PFSK-1 (cell line): ENCODE measurements around the gene KIF20B.

Experiments
- FOXP2 ChIP-seq: optimal IDR thresholded peaks from 2 replicates; pipeline ENCODE3; 2011; ENCODE audit warnings: borderline replicate concordance, control low read depth, inconsistent platforms; ENCODE audit not compliant: insufficient read depth; ENCODE audit errors: extremely low read length, extremely low read depth
- POLR2AphosphoS5 ChIP-seq: IDR thresholded peaks from 2 replicates; pipeline ENCODE4 v1.6.1; 2012; ENCODE audit warnings: low read depth, mild to moderate bottlenecking, control low read depth, low read length, moderate library complexity
- SIN3A ChIP-seq: IDR thresholded peaks from 2 replicates; pipeline ENCODE4 v1.6.1; 2012; ENCODE audit warnings: mild to moderate bottlenecking, low read length, moderate library complexity, borderline replicate concordance; ENCODE audit not compliant: insufficient read depth
- TAF1 ChIP-seq: IDR thresholded peaks from 2 replicates; pipeline ENCODE4 v1.6.1; 2012; ENCODE audit warnings: low read length, control low read depth, borderline replicate concordance; ENCODE audit not compliant: insufficient read depth
- TF ChIP-seq, protein P1 (sequence below), 2 experiments: IDR thresholded peaks; 2 replicates each; pipeline versions ENCODE4 v1.6.1 to v1.8.0; 2011 to 2012; ENCODE audit warnings: low read depth in 2 of 2, low read length in 2 of 2, control low read depth in 1 of 2, inconsistent platforms in 1 of 2, mild to moderate bottlenecking in 1 of 2, moderate library complexity in 1 of 2; ENCODE audit not compliant: insufficient read depth in 1 of 2

KIF20B gene

DNA sequence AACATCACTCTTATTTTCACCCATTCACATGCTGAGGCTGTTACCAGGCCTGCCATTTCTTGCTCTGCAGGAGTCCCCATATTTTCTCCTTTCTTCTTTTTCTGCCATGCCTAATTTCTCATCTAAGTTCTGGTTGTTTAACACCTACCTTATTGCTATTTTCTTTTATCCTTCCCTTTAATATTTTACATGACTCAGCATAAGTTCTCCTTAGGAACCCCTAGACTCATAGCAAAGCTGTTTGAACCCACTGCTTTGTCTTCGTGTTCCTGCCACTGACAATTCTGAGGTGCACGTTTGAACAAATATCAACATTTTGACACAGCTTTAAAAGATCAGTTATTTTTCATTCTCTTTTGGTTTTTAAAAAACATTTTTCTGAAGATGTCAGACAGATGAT is 98.2 kb downstream of the KIF20B start:
- TF ChIP-seq POLR2AphosphoS5 (no peak), FOXP2 (no peak), SIN3A (no peak), TAF1 (no peak)
- TF ChIP-seq, protein P1, sequence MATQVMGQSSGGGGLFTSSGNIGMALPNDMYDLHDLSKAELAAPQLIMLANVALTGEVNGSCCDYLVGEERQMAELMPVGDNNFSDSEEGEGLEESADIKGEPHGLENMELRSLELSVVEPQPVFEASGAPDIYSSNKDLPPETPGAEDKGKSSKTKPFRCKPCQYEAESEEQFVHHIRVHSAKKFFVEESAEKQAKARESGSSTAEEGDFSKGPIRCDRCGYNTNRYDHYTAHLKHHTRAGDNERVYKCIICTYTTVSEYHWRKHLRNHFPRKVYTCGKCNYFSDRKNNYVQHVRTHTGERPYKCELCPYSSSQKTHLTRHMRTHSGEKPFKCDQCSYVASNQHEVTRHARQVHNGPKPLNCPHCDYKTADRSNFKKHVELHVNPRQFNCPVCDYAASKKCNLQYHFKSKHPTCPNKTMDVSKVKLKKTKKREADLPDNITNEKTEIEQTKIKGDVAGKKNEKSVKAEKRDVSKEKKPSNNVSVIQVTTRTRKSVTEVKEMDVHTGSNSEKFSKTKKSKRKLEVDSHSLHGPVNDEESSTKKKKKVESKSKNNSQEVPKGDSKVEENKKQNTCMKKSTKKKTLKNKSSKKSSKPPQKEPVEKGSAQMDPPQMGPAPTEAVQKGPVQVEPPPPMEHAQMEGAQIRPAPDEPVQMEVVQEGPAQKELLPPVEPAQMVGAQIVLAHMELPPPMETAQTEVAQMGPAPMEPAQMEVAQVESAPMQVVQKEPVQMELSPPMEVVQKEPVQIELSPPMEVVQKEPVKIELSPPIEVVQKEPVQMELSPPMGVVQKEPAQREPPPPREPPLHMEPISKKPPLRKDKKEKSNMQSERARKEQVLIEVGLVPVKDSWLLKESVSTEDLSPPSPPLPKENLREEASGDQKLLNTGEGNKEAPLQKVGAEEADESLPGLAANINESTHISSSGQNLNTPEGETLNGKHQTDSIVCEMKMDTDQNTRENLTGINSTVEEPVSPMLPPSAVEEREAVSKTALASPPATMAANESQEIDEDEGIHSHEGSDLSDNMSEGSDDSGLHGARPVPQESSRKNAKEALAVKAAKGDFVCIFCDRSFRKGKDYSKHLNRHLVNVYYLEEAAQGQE (IDR thresholded peaks at IDR 0.05; ENCODE audit: insufficient read depth in 1 of 2, low read depth in 2 of 2, low read length in 2 of 2), result no peak

DNA sequence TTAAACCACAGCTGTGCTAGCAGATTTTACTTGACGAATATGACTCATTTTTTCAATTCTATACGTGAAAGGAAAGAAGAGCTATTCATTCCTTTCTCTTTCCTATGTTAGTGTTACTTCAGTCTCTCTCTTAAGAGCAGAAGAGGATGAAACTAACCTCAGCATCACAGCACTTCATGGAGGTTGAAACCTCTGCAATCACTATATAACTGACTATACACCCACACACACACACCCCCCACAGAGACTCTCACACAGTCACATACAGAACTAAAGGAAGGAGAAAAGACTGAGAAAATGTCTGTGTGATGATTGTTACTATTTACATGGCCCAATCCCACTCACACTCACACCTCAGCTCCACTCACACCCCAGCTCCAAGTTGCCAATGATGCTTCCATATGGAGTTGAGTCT is 104.2 kb downstream of the KIF20B start:
- no peak for TF ChIP-seq SIN3A
- TF ChIP-seq, protein P1 (IDR thresholded peaks at IDR 0.05; ENCODE audit: insufficient read depth in 1 of 2, low read depth in 2 of 2, low read length in 2 of 2), result no peak
- TF ChIP-seq TAF1, result no peak
- no peak for TF ChIP-seq FOXP2
- no peak for TF ChIP-seq POLR2AphosphoS5

DNA sequence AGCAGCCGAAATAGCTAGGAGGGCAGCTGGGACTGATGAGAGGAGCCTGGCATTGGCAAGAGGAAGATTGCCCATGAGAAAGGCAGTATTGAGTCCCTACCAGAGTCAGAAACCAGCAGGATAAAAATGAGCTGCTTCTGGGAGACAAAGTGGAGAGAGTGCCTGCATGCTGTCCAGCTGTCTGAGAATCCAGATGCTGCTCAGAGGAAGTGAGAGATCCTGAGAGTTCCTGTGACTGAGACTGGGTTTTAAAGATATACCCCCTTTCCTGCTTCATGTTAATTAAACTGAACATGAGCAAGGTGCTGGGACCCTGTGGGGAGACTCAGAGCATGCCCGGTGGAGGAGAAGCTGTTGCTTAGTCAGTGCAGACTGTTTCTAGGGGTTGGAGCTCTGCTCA is 107.5 kb downstream of the KIF20B start:
- TF ChIP-seq FOXP2 (no peak), TAF1 (no peak), SIN3A (no peak), POLR2AphosphoS5 (no peak)
- TF ChIP-seq, protein P1 (IDR thresholded peaks at IDR 0.05; ENCODE audit: insufficient read depth in 1 of 2, low read depth in 2 of 2, low read length in 2 of 2), result no peak

DNA sequence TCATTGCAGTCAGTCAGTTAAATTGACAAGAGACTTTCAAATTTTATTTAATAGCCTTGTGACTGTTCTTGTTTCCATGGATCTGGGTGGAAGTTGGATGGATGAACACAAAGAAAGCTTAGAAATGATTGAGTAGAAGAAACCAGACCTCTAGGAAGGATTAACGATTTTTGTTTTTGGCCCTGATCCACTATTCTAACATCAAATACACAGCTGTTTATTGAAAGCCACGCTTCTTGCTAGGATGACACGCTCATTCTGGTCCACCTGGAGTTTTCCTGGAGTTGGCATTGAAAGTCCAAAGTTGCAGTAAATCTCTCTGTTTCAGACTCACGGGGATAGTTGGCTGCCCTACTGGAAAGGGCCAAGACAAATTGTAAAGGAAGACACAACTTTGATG is 108.4 kb downstream of the KIF20B start:
- no peak for TF ChIP-seq TAF1
- TF ChIP-seq SIN3A, result no peak
- TF ChIP-seq FOXP2, result no peak
- TF ChIP-seq, protein P1 (IDR thresholded peaks at IDR 0.05; ENCODE audit: insufficient read depth in 1 of 2, low read depth in 2 of 2, low read length in 2 of 2), result no peak
- TF ChIP-seq POLR2AphosphoS5, result no peak

DNA sequence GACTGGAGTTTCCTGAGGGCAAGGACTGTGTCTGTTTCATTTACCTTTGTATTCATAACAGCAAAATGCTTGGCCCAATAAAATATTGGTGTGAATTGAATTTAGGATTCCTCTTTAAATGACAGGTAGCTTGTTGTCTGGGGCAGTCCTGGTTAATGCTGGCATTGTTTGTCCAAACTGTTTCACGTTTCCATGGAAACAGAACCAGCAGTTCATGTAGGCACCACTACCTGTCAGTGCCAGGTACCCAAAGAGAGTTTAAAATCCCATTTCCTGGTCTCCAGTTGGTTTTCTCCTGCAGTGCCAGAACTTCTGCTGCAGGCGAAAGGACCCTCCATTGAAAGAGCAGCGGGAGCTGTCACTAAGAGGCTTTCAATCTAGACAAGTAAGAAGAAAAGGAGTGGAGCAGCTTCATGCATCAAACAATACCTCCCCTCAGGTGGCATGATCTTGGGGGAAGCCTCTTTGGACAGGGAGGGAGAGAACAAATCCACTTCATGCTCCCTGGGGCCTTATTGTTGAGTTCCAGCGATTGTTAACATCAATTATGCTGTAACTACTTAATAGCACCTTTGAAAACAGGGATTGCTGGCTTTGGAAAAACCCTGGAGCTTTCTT is 109.6 kb downstream of the KIF20B start:
- no peak for TF ChIP-seq SIN3A
- no peak for TF ChIP-seq POLR2AphosphoS5
- no peak for TF ChIP-seq FOXP2
- TF ChIP-seq, protein P1 (IDR thresholded peaks at IDR 0.05; ENCODE audit: insufficient read depth in 1 of 2, low read depth in 2 of 2, low read length in 2 of 2), result no peak
- TF ChIP-seq TAF1, result no peak
